Measurements from ENCODE around the gene CASZ1. TPM values are rescaled to one million over a fixed set of nuclear protein-coding genes. Genes with fewer than 3 reads are reported as not detected.

The CASZ1 gene
- total RNA-seq, 2 experiments from 2014 or later, result 2.9 to 4.1 TPM

- TF ChIP-seq CTCF (IDR thresholded peaks at IDR 0.05), result no peak
- no peaks in the 10 kb centered on the region for H3K27me3 Mint-ChIP-seq
- H3K36me3 Mint-ChIP-seq (ENCODE audit: low read depth), result no peaks in the 10 kb centered on the region
- H3K4me3 Mint-ChIP-seq, result no peak overlapping the region
- no peak overlapping the region for H3K27ac Mint-ChIP-seq
- intact Hi-C loops (cut with micrococcal nuclease), result no loop called here
- H3K4me1 Mint-ChIP-seq (ENCODE audit: low read depth), result no peaks in the 10 kb centered on the region
- DNase-seq (peak; percentile 5), ATAC-seq (no peak)
- POLR2A ChIA-PET, result no interaction called here
- CTCF ChIA-PET, result no interaction called here
- H3K9me3 Mint-ChIP-seq, result no peaks in the 10 kb centered on the region
Observed at GRCh38 chr1:10768552-10768951, 27.9 kb downstream of the CASZ1 start.

- H3K27ac Mint-ChIP-seq, result no peak overlapping the region
- TF ChIP-seq CTCF (IDR thresholded peaks at IDR 0.05), result no peak
- CTCF ChIA-PET, result no interaction called here
- DNase-seq, result no peak
- POLR2A ChIA-PET, result no interaction called here
- no peaks in the 10 kb centered on the region for H3K4me1 Mint-ChIP-seq (ENCODE audit: low read depth)
- H3K36me3 Mint-ChIP-seq (ENCODE audit: low read depth), result no peaks in the 10 kb centered on the region
- intact Hi-C loops (cut with micrococcal nuclease), result no loop called here
- no peaks in the 10 kb centered on the region for H3K27me3 Mint-ChIP-seq
- no peak for ATAC-seq
- H3K4me3 Mint-ChIP-seq, result no peak overlapping the region
- no peaks in the 10 kb centered on the region for H3K9me3 Mint-ChIP-seq
Observed at GRCh38 chr1:10767282-10767681, 29.2 kb downstream of the CASZ1 start.

GRCh38 chr1:10765734-10766478 is 30.5 kb downstream of the CASZ1 start:
- ATAC-seq (no peak), DNase-seq (no peak)
- H3K27me3 Mint-ChIP-seq, result no peaks in the 10 kb centered on the region
- no peak overlapping the region for H3K27ac Mint-ChIP-seq
- intact Hi-C loops (cut with micrococcal nuclease), result no loop called here
- H3K9me3 Mint-ChIP-seq, result no peaks in the 10 kb centered on the region
- POLR2A ChIA-PET, result no interaction called here
- TF ChIP-seq CTCF (IDR thresholded peaks at IDR 0.05), result no peak
- H3K4me3 Mint-ChIP-seq, result no peak overlapping the region
- no peaks in the 10 kb centered on the region for H3K4me1 Mint-ChIP-seq (ENCODE audit: low read depth)
- no peaks in the 10 kb centered on the region for H3K36me3 Mint-ChIP-seq (ENCODE audit: low read depth)
- CTCF ChIA-PET, result no interaction called here

- ChIA-PET POLR2A (no interaction called here), CTCF (no interaction called here)
- H3K4me3 Mint-ChIP-seq, result no peak overlapping the region
- intact Hi-C loops (cut with micrococcal nuclease), result no loop called here
- DNase-seq (no peak), ATAC-seq (no peak)
- H3K4me1 Mint-ChIP-seq (ENCODE audit: low read depth), result no peaks in the 10 kb centered on the region
- no peak for TF ChIP-seq CTCF (IDR thresholded peaks at IDR 0.05)
- H3K36me3 Mint-ChIP-seq (ENCODE audit: low read depth), result no peaks in the 10 kb centered on the region
- H3K27me3 Mint-ChIP-seq, result no peaks in the 10 kb centered on the region
- H3K9me3 Mint-ChIP-seq, result no peaks in the 10 kb centered on the region
- no peak overlapping the region for H3K27ac Mint-ChIP-seq
Observed at GRCh38 chr1:10765304-10765703, 31.1 kb downstream of the CASZ1 start.

- intact Hi-C loops (cut with micrococcal nuclease), result no loop called here
- CTCF ChIA-PET, result no interaction called here
- Mint-ChIP-seq H3K9me3 (no peaks in the 10 kb centered on the region), H3K4me3 (no peak overlapping the region), H3K36me3 (ENCODE audit: low read depth) (no peaks in the 10 kb centered on the region), H3K27ac (no peak overlapping the region), H3K4me1 (ENCODE audit: low read depth) (no peaks in the 10 kb centered on the region), H3K27me3 (no peaks in the 10 kb centered on the region)
- no peak for ATAC-seq
- no peak for TF ChIP-seq CTCF (IDR thresholded peaks at IDR 0.05)
- POLR2A ChIA-PET, result no interaction called here
- DNase-seq, result no peak
Observed at GRCh38 chr1:10764296-10764798, 32.1 kb downstream of the CASZ1 start.
